ENCODE data around the gene KCNK15. TPM values are rescaled to one million over a fixed set of nuclear protein-coding genes. Genes with fewer than 3 reads are reported as not detected.

Gene KCNK15
- total and polyA plus RNA-seq, 4 donors: 0.08 to 0.11 (median 0.08) TPM; not detected in 1

DNA sequence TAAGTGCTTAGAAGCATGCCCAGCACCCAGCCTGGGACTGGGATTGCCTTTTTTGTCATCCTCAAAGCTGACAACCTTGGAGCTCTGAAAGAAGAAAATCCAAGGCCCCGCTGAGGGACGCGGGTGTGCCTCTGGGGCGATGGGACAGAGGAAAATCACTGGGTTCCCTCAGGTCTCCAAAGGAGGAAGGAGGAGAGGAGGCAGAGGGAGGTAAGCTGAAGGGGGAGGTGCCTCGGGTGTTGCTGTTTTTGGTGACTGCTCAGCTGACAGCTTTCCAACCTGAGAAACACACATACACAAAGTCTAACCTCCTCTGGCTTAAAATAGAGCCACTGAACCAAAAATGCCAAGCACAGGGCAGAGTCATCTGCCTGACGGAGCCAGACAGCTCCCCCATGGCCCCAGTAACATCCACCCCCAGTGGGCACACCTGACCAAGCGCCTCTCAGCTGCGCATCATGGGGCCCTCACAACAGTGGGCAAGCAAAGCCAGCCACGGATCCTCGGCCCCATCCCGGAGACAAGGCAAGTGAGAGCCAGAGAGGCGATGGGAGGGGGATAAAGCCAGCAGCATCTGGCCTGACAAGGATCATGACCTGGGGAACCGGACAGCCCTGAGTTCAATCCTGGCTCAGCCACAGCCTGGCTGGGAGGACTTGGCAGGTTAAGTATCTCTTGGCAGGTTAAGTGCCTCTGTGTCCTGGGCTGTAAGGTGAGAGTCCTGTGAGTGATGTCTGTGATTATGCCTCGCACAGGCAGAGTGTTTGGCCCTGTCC lies 3.2 kb upstream of the KCNK15 start:
- WGBS: 74% methylated on average over 14 of the region's 14 CpGs
- no peaks in the 10 kb centered on the region for H3K9me3 ChIP-seq (ENCODE audit: control insufficient read depth in 4 of 4, low read length in 3 of 4)
- H3K27me3 ChIP-seq (ENCODE audit: control insufficient read depth in 4 of 4, insufficient read depth in 4 of 4, low read length in 3 of 4): no peaks in the 10 kb centered on the region
- no peak overlapping the region for H3K27ac ChIP-seq (ENCODE audit: low read depth in 1 of 2, low read length in 2 of 2)
- TF ChIP-seq, protein P1, sequence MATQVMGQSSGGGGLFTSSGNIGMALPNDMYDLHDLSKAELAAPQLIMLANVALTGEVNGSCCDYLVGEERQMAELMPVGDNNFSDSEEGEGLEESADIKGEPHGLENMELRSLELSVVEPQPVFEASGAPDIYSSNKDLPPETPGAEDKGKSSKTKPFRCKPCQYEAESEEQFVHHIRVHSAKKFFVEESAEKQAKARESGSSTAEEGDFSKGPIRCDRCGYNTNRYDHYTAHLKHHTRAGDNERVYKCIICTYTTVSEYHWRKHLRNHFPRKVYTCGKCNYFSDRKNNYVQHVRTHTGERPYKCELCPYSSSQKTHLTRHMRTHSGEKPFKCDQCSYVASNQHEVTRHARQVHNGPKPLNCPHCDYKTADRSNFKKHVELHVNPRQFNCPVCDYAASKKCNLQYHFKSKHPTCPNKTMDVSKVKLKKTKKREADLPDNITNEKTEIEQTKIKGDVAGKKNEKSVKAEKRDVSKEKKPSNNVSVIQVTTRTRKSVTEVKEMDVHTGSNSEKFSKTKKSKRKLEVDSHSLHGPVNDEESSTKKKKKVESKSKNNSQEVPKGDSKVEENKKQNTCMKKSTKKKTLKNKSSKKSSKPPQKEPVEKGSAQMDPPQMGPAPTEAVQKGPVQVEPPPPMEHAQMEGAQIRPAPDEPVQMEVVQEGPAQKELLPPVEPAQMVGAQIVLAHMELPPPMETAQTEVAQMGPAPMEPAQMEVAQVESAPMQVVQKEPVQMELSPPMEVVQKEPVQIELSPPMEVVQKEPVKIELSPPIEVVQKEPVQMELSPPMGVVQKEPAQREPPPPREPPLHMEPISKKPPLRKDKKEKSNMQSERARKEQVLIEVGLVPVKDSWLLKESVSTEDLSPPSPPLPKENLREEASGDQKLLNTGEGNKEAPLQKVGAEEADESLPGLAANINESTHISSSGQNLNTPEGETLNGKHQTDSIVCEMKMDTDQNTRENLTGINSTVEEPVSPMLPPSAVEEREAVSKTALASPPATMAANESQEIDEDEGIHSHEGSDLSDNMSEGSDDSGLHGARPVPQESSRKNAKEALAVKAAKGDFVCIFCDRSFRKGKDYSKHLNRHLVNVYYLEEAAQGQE (IDR thresholded peaks at IDR 0.05): no peak
- TF ChIP-seq RAD21 (IDR thresholded peaks at IDR 0.05): no peak
- no peak for TF ChIP-seq NR2F2 (IDR thresholded peaks at IDR 0.05)
- TF ChIP-seq, protein P2, sequence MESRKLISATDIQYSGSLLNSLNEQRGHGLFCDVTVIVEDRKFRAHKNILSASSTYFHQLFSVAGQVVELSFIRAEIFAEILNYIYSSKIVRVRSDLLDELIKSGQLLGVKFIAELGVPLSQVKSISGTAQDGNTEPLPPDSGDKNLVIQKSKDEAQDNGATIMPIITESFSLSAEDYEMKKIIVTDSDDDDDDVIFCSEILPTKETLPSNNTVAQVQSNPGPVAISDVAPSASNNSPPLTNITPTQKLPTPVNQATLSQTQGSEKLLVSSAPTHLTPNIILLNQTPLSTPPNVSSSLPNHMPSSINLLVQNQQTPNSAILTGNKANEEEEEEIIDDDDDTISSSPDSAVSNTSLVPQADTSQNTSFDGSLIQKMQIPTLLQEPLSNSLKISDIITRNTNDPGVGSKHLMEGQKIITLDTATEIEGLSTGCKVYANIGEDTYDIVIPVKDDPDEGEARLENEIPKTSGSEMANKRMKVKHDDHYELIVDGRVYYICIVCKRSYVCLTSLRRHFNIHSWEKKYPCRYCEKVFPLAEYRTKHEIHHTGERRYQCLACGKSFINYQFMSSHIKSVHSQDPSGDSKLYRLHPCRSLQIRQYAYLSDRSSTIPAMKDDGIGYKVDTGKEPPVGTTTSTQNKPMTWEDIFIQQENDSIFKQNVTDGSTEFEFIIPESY (IDR thresholded peaks at IDR 0.05): no peak
- no peak for TF ChIP-seq SP1 (IDR thresholded peaks at IDR 0.05)
- TF ChIP-seq GABPA (IDR thresholded peaks at IDR 0.05 in 1 of 2, conservative IDR thresholded peaks at IDR 0.05 in 1 of 2): no peak
- TF ChIP-seq, protein P3, sequence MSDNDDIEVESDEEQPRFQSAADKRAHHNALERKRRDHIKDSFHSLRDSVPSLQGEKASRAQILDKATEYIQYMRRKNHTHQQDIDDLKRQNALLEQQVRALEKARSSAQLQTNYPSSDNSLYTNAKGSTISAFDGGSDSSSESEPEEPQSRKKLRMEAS (IDR thresholded peaks at IDR 0.05): no peak
- TF ChIP-seq HNF4G (IDR thresholded peaks at IDR 0.05): no peak
- no peak for TF ChIP-seq YY1 (IDR thresholded peaks at IDR 0.05)
- TF ChIP-seq FOXA1 (IDR thresholded peaks at IDR 0.05): no peak
- TF ChIP-seq EGR1 (IDR thresholded peaks at IDR 0.05; ENCODE audit: low read depth in 2 of 2): no peak
- no peak for TF ChIP-seq JUND (IDR thresholded peaks at IDR 0.05)
- TF ChIP-seq, protein P4, sequence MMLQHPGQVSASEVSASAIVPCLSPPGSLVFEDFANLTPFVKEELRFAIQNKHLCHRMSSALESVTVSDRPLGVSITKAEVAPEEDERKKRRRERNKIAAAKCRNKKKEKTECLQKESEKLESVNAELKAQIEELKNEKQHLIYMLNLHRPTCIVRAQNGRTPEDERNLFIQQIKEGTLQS (IDR thresholded peaks at IDR 0.05): no peak
- TF ChIP-seq HNF4A (conservative IDR thresholded peaks at IDR 0.05): no peak
- no peak for TF ChIP-seq FOXA2 (IDR thresholded peaks at IDR 0.05)
- TF ChIP-seq, protein P5, sequence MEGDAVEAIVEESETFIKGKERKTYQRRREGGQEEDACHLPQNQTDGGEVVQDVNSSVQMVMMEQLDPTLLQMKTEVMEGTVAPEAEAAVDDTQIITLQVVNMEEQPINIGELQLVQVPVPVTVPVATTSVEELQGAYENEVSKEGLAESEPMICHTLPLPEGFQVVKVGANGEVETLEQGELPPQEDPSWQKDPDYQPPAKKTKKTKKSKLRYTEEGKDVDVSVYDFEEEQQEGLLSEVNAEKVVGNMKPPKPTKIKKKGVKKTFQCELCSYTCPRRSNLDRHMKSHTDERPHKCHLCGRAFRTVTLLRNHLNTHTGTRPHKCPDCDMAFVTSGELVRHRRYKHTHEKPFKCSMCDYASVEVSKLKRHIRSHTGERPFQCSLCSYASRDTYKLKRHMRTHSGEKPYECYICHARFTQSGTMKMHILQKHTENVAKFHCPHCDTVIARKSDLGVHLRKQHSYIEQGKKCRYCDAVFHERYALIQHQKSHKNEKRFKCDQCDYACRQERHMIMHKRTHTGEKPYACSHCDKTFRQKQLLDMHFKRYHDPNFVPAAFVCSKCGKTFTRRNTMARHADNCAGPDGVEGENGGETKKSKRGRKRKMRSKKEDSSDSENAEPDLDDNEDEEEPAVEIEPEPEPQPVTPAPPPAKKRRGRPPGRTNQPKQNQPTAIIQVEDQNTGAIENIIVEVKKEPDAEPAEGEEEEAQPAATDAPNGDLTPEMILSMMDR (IDR thresholded peaks at IDR 0.05; ENCODE audit: low read depth, low read length, missing input control): no peak
- no peak for TF ChIP-seq TAF1 (conservative IDR thresholded peaks at IDR 0.05)
- no peak for TF ChIP-seq RXRA (IDR thresholded peaks at IDR 0.05)
- no peak for DNase-seq (ENCODE audit: low spot score)
- no peak overlapping the region for H3K4me3 ChIP-seq (ENCODE audit: low read depth in 1 of 3, low read length in 3 of 3)
- no peaks in the 10 kb centered on the region for H3K36me3 ChIP-seq (ENCODE audit: control insufficient read depth in 4 of 4, insufficient read depth in 3 of 4, low read depth in 1 of 4, low read length in 3 of 4)
- peaks cover 7 to 14% (median 8%) of the 10 kb centered on the region in 4 donors for H3K4me1 ChIP-seq (ENCODE audit: control insufficient read depth in 4 of 4, insufficient read depth in 4 of 4, low read length in 3 of 4)
- no peak overlapping the region for H3K9ac ChIP-seq (ENCODE audit: low read depth in 1 of 2, low read length in 2 of 2)
